Erythroblast (primary cell): ENCODE results near the gene CDK11B.

Experiments used
- GATA1 ChIP-seq: IDR thresholded peaks from 2 replicates; pipeline ENCODE4 v1.6.1; 2011; ENCODE audit warnings: low read depth, mild to moderate bottlenecking, control low read depth, low read length, moderate library complexity
- POLR2A ChIP-seq: IDR thresholded peaks from 2 replicates; pipeline ENCODE4 v1.6.1; 2011; ENCODE audit warnings: mild to moderate bottlenecking, low read length

DNA sequence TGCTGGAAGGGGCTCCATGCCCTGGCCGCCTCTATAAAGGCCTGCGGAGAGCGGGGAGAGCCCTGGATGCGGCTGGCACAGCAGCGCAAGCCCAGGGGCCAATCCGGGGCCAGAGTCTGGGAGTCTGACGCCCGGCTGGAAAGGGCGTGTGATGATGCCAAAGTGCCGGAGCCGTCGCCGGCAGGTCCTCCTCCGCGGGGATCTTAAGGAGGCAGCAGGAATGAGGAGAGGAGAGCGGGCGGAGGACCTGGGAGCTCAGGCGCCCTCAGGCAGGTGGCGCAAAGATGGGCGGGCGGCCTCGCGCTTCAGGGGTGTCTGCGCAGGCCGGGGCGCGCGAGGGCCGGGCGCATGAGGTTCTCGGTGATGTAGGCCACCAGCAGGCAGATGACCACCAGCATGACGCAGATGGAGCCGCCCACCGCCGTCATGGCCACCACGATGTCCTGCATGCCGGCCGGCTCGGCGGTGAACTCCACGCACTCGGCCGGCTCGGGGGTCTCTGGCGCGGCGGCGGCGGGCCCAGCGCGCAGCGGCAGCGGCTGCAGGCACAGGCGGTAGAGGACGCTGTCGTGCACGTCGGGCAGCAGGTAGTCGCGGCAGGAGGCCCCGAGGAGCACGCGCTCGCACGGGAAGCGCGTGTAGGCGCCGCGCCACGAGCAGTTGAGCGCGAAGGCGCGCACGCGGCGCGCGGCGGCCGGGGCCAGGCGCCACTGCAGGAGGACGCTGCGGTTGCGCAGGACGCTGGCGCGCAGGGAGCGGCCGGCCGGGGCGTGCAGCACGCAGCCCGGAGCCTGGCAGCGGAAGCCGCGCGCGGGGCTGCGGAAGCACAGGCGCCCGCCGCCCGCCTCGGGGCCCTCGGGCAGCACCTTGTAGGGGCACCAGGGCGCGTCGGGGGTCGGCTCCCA is 59.5 kb downstream of the CDK11B start:
- TF ChIP-seq POLR2A (no peak), GATA1 (no peak)
